Activated CD8-positive, alpha-beta T cell treated with anti-CD3 and anti-CD28 coated beads, Interleukin-2, amount 10 ng/mL, durations not matched to agents 7 days and 5 days (primary cell): Measurements from ENCODE around the gene WWOX. TPM values are rescaled to one million over a fixed set of nuclear protein-coding genes. Genes with fewer than 3 reads are reported as not detected.

Experiments used
- ATAC-seq: fragments of 150-1000 bp; cut with Tn5 transposase; one replicate; pipeline ENCODE4 v1.10.0; 2021; ENCODE audit warnings: moderate library complexity
- CTCF ChIA-PET: fragments of 350-600 bp; sonication (Branson Sonifier 250); formaldehyde crosslinking; loops from one replicate; lab custom pipeline; 2021; ENCODE audit warnings: antibody characterized with exemption; lab: Charles Lee
- POLR2A ChIA-PET: fragments of 350-600 bp; sonication (Branson Sonifier 250); formaldehyde crosslinking; loops from one replicate; lab custom pipeline; 2021; ENCODE audit warnings: antibody characterized with exemption; lab: Charles Lee
- DNase-seq: peaks from one replicate; pipeline ENCODE4 v3.0.0-alpha.2; 2020
- H3K27ac Mint-ChIP-seq: one replicate; pipeline ENCODE4 v1.8.0; 2021; ENCODE audit warnings: mild to moderate bottlenecking, mixed read lengths
- H3K27me3 Mint-ChIP-seq: one replicate; pipeline ENCODE4 v1.8.0; 2021; ENCODE audit warnings: low read depth, mixed read lengths
- H3K36me3 Mint-ChIP-seq: one replicate; pipeline ENCODE4 v1.8.0; 2021; ENCODE audit warnings: low read depth, mixed read lengths
- H3K4me1 Mint-ChIP-seq: one replicate; pipeline ENCODE4 v1.8.0; 2021; ENCODE audit warnings: low read depth, mixed read lengths
- H3K4me3 Mint-ChIP-seq: one replicate; pipeline ENCODE4 v1.8.0; 2021; ENCODE audit warnings: mild to moderate bottlenecking, mixed read lengths
- H3K9me3 Mint-ChIP-seq: one replicate; pipeline ENCODE4 v1.8.0; 2022; ENCODE audit warnings: mixed read lengths; ENCODE audit not compliant: insufficient read depth
- total RNA-seq, 2 experiments: library from RNA; stranded (reverse); gene quantifications; one replicate each; pipeline ENCODE4 v1.2.3, GENCODE V29; 2021

The WWOX gene
- total RNA-seq, 2 experiments from 2014 or later = 34.4 to 34.9 TPM

- ChIA-PET CTCF (no interaction called here), POLR2A (no interaction called here)
- no peak for ATAC-seq
- Mint-ChIP-seq H3K27me3 (no peaks in the 10 kb centered on the region), H3K9me3 (no peaks in the 10 kb centered on the region), H3K4me3 (no peak overlapping the region), H3K27ac (no peak overlapping the region), H3K4me1 (no peaks in the 10 kb centered on the region), H3K36me3 (no peaks in the 10 kb centered on the region)
- no peak for DNase-seq
These were observed 597.3 kb downstream of the WWOX start for GRCh38 chr16:78696797-78697196.

DNA sequence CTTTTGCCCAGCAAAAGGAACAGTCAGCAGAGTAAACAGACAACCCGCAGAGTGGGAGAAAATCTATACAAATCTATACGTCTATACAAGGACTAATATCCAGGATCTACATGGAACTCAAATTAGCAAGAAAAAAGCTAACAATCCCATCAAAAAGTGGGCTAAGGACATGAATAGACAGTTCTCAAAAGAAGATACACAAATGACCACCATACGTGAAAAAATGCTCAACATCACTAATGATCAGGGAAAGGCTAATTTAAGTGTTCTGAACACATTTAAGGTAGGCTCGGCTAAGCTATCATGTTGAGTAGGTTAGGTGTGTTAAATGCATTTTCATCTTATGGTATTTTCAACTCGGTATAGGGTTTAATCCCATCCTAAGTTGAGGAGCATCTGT is 598.0 kb downstream of the WWOX start:
- Mint-ChIP-seq H3K4me1 (no peaks in the 10 kb centered on the region), H3K27me3 (no peaks in the 10 kb centered on the region), H3K4me3 (no peak overlapping the region), H3K9me3 (no peaks in the 10 kb centered on the region), H3K36me3 (no peaks in the 10 kb centered on the region), H3K27ac (no peak overlapping the region)
- ATAC-seq = no peak
- CTCF ChIA-PET = no interaction called here
- DNase-seq = no peak
- POLR2A ChIA-PET = no interaction called here

- Mint-ChIP-seq H3K27ac (no peak overlapping the region), H3K4me3 (no peak overlapping the region), H3K27me3 (no peaks in the 10 kb centered on the region), H3K9me3 (no peaks in the 10 kb centered on the region), H3K4me1 (no peaks in the 10 kb centered on the region), H3K36me3 (no peaks in the 10 kb centered on the region)
- no peak for DNase-seq
- ChIA-PET CTCF (no interaction called here), POLR2A (no interaction called here)
- no peak for ATAC-seq
These were observed 604.5 kb downstream of the WWOX start for GRCh38 chr16:78703936-78704335.

- Mint-ChIP-seq H3K36me3 (no peaks in the 10 kb centered on the region), H3K4me3 (no peak overlapping the region), H3K27ac (no peak overlapping the region), H3K4me1 (no peaks in the 10 kb centered on the region), H3K9me3 (no peaks in the 10 kb centered on the region), H3K27me3 (no peaks in the 10 kb centered on the region)
- POLR2A ChIA-PET = no interaction called here
- DNase-seq (no peak), ATAC-seq (no peak)
- CTCF ChIA-PET = no interaction called here
These were observed 605.0 kb downstream of the WWOX start for GRCh38 chr16:78704416-78704815.

DNA sequence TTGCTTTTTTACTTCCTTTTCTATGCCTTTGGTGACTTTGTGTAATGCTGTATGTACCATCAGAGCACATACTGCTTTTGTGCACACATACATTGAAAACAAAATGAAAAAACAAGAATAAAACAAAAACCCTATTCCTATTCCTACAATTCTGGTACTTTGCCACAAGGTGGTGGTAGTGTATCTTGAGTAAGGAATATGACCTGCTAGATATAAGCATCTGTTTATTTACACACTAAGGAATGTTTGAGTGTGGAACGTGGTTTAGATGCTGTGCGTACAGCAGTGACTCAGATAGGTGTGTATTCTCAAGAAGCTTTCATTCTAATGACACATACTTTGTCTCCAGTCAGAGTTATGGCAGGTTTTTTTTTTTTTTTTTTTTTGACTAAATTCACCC is 606.2 kb downstream of the WWOX start:
- H3K36me3 Mint-ChIP-seq = no peaks in the 10 kb centered on the region
- H3K9me3 Mint-ChIP-seq = no peaks in the 10 kb centered on the region
- no peak overlapping the region for H3K27ac Mint-ChIP-seq
- ChIA-PET POLR2A (no interaction called here), CTCF (interaction anchor here (0.9 to 2.6 kb wide), 8 partner anchors 9 to 896 kb away, joined by 3 to 22 read pairs (median 4); partner anchors contain the start of gene MAF)
- H3K4me1 Mint-ChIP-seq = no peaks in the 10 kb centered on the region
- no peaks in the 10 kb centered on the region for H3K27me3 Mint-ChIP-seq
- H3K4me3 Mint-ChIP-seq = no peak overlapping the region
- DNase-seq = no peak
- no peak for ATAC-seq

- Mint-ChIP-seq H3K27me3 (no peaks in the 10 kb centered on the region), H3K36me3 (no peaks in the 10 kb centered on the region), H3K27ac (no peak overlapping the region), H3K9me3 (no peaks in the 10 kb centered on the region), H3K4me3 (no peak overlapping the region), H3K4me1 (no peaks in the 10 kb centered on the region)
- CTCF ChIA-PET = interaction anchor here (0.9 to 2.6 kb wide), 7 partner anchors 8 to 894 kb away, joined by 3 to 22 read pairs (median 4); partner anchors contain the start of gene MAF
- no peak for ATAC-seq
- POLR2A ChIA-PET = no interaction called here
- no peak for DNase-seq
These were observed 607.2 kb downstream of the WWOX start for GRCh38 chr16:78706637-78707036.

GRCh38 chr16:78709137-78709884 is 609.9 kb downstream of the WWOX start:
- H3K27ac Mint-ChIP-seq = no peak overlapping the region
- no peaks in the 10 kb centered on the region for H3K9me3 Mint-ChIP-seq
- POLR2A ChIA-PET = no interaction called here
- H3K36me3 Mint-ChIP-seq = no peaks in the 10 kb centered on the region
- CTCF ChIA-PET = no interaction called here
- H3K4me3 Mint-ChIP-seq = no peak overlapping the region
- no peaks in the 10 kb centered on the region for H3K4me1 Mint-ChIP-seq
- no peak for DNase-seq
- no peaks in the 10 kb centered on the region for H3K27me3 Mint-ChIP-seq
- ATAC-seq = no peak

GRCh38 chr16:78715106-78715505 is 615.7 kb downstream of the WWOX start:
- DNase-seq (no peak), ATAC-seq (no peak)
- CTCF ChIA-PET = interaction anchor here (0.9 kb wide), 2 partner anchors 9 to 66 kb away, joined by 3 to 4 read pairs; no protein-coding TSS in a partner anchor
- Mint-ChIP-seq H3K9me3 (no peaks in the 10 kb centered on the region), H3K27me3 (no peaks in the 10 kb centered on the region), H3K27ac (no peak overlapping the region), H3K36me3 (no peaks in the 10 kb centered on the region), H3K4me1 (no peaks in the 10 kb centered on the region), H3K4me3 (no peak overlapping the region)
- POLR2A ChIA-PET = no interaction called here

GRCh38 chr16:78715673-78716072 is 616.2 kb downstream of the WWOX start:
- Mint-ChIP-seq H3K27ac (no peak overlapping the region), H3K4me3 (no peak overlapping the region), H3K36me3 (no peaks in the 10 kb centered on the region), H3K27me3 (no peaks in the 10 kb centered on the region), H3K9me3 (no peaks in the 10 kb centered on the region), H3K4me1 (no peaks in the 10 kb centered on the region)
- CTCF ChIA-PET = interaction anchor here (0.9 kb wide), 2 partner anchors 10 to 65 kb away, joined by 3 to 4 read pairs; no protein-coding TSS in a partner anchor
- DNase-seq (no peak), ATAC-seq (no peak)
- POLR2A ChIA-PET = interaction anchor here (0.6 kb wide), 1 partner anchor 426 kb away, joined by 3 read pairs; no protein-coding TSS in a partner anchor

- no peak overlapping the region for H3K27ac Mint-ChIP-seq
- no peaks in the 10 kb centered on the region for H3K27me3 Mint-ChIP-seq
- CTCF ChIA-PET = interaction anchor here (0.7 kb wide), 1 partner anchor 12 kb away, joined by 3 read pairs; no protein-coding TSS in a partner anchor
- POLR2A ChIA-PET = no interaction called here
- DNase-seq = no peak
- H3K9me3 Mint-ChIP-seq = no peaks in the 10 kb centered on the region
- H3K4me1 Mint-ChIP-seq = no peaks in the 10 kb centered on the region
- ATAC-seq = no peak
- H3K36me3 Mint-ChIP-seq = no peaks in the 10 kb centered on the region
- H3K4me3 Mint-ChIP-seq = no peak overlapping the region
These were observed 618.7 kb downstream of the WWOX start for GRCh38 chr16:78718141-78718540.

DNA sequence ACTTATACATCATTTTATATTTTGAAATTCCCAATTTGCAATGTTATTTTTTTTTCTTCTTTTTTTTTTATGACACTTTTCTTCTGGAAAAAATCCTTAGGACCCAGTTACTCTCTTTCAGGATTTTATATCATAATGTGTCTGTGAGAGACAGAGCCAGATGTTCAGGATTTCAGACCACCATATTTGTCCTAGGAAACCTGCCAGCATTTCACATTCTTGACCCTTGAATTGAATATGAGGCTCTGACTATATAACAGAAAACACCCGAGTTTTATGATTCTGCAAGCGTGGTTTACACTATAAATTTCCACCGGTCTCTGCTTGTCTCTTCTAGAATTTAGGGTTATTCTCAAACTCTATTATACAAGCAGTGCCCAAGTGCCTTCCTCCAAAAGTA is 621.0 kb downstream of the WWOX start:
- Mint-ChIP-seq H3K36me3 (no peaks in the 10 kb centered on the region), H3K27me3 (peaks cover 2% of the 10 kb centered on the region), H3K9me3 (no peaks in the 10 kb centered on the region), H3K27ac (no peak overlapping the region), H3K4me1 (no peaks in the 10 kb centered on the region), H3K4me3 (no peak overlapping the region)
- CTCF ChIA-PET = no interaction called here
- ATAC-seq (no peak), DNase-seq (no peak)
- POLR2A ChIA-PET = no interaction called here

DNA sequence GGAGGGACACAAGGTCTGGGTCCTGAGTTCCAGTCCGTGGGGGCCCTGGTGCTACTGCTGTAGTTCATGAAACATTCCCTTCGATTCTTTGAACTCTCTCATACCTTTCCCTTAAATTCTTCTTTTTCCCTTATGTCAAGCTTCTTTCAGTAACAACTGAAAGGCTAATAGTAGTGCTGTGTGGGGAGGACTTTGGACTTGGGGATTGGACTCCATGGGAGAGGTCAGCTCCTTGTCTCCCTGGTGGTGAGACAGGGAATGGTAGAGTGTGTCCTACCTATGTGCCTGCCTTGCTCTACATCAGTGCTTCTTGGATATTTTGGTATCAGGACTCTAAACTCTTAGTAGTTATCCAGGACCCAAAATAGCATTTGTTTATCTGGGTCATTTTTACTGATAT is 628.1 kb downstream of the WWOX start:
- Mint-ChIP-seq H3K36me3 (no peaks in the 10 kb centered on the region), H3K27me3 (peaks cover 2% of the 10 kb centered on the region), H3K4me3 (no peak overlapping the region), H3K27ac (no peak overlapping the region), H3K4me1 (no peaks in the 10 kb centered on the region), H3K9me3 (no peaks in the 10 kb centered on the region)
- DNase-seq = no peak
- ATAC-seq = no peak
- CTCF ChIA-PET = no interaction called here
- POLR2A ChIA-PET = no interaction called here
